HEK293 (cell line): Measurements from ENCODE around the gene CACNA1S.
A peak's percentile ranks its signal among the peaks of the same experiment; 100 is the strongest.

Experiments used
- CTCF ChIA-PET: fragments of 350-600 bp; formaldehyde crosslinking; extraction: SDS; loops from one replicate; lab custom pipeline; 2021; ENCODE audit warnings: antibody characterized with exemption; lab: Yijun Ruan, JAX
- POLR2A ChIA-PET: fragments of 300-600 bp; formaldehyde crosslinking; extraction: SDS; loops from one replicate; lab custom pipeline; 2020; ENCODE audit warnings: antibody characterized with exemption, inconsistent platforms; lab: Yijun Ruan, JAX
- H3K27ac ChIP-seq: fragments of 200-500 bp; sonication (Bioruptor generic); 2 replicates; pipeline ENCODE4 v1.5.1; 2014; ENCODE audit warnings: low read depth, low read length, control low read depth, inconsistent platforms; ENCODE audit errors: extremely low read depth
- H3K36me3 ChIP-seq, 2 experiments: fragments of 200-500 bp in 1 of 2; sonication (Bioruptor generic) in 1 of 2; 1 replicate in 1 of 2; 2 replicates in 1 of 2; pipeline ENCODE4 v1.5.1; 2014 to 2017; ENCODE audit warnings: inconsistent platforms in 2 of 2, low read length in 2 of 2; ENCODE audit not compliant: control insufficient read depth in 2 of 2, insufficient read depth in 1 of 2
- H3K4me1 ChIP-seq: fragments of 200-500 bp; sonication (Bioruptor generic); 2 replicates; pipeline ENCODE4 v1.5.1; 2014; ENCODE audit warnings: mild to moderate bottlenecking, low read length, inconsistent platforms; ENCODE audit not compliant: control insufficient read depth, insufficient read depth
- H3K4me3 ChIP-seq: 2 replicates; pipeline ENCODE4 v1.5.1; 2011; ENCODE audit warnings: low read depth, mild to moderate bottlenecking, control low read depth, low read length, moderate library complexity
- H3K9me3 ChIP-seq: fragments of 200-500 bp; sonication (Bioruptor generic); 2 replicates; pipeline ENCODE4 v1.5.1; 2014; ENCODE audit warnings: low read depth, low read length, inconsistent platforms; ENCODE audit not compliant: control insufficient read depth, insufficient read depth
- BCL11B ChIP-seq: fragments of 450-650 bp; formaldehyde crosslinking; IDR thresholded peaks from 2 replicates; pipeline ENCODE4 v1.5.1; 2016; ENCODE audit warnings: low read depth, missing biosample characterization, missing genetic modification characterization
- GLI2 ChIP-seq: fragments of 450-650 bp; formaldehyde crosslinking; IDR thresholded peaks from 2 replicates; pipeline ENCODE4; 2017; ENCODE audit warnings: missing biosample characterization, missing genetic modification characterization, low read depth, borderline replicate concordance
- GLIS1 ChIP-seq: fragments of 450-650 bp; formaldehyde crosslinking; IDR thresholded peaks from 2 replicates; pipeline ENCODE4 v1.5.1; 2016; ENCODE audit warnings: missing biosample characterization, missing genetic modification characterization
- KLF1 ChIP-seq: fragments of 450-650 bp; formaldehyde crosslinking; IDR thresholded peaks from 2 replicates; pipeline ENCODE4 v1.5.1; 2016; ENCODE audit warnings: missing biosample characterization, missing genetic modification characterization
- KLF8 ChIP-seq: fragments of 450-650 bp; formaldehyde crosslinking; IDR thresholded peaks from 2 replicates; pipeline ENCODE4 v1.5.1; 2016; ENCODE audit warnings: missing biosample characterization, missing genetic modification characterization
- OSR2 ChIP-seq: fragments of 450-650 bp; formaldehyde crosslinking; IDR thresholded peaks from 2 replicates; pipeline ENCODE4 v1.5.1; 2016; ENCODE audit warnings: missing biosample characterization, missing genetic modification characterization
- PATZ1 ChIP-seq: fragments of 450-650 bp; formaldehyde crosslinking; IDR thresholded peaks from 2 replicates; pipeline ENCODE4 v1.5.1; 2016; ENCODE audit warnings: missing biosample characterization, missing genetic modification characterization
- PRDM1 ChIP-seq: fragments of 450-650 bp; formaldehyde crosslinking; IDR thresholded peaks from 2 replicates; pipeline ENCODE4; 2016; ENCODE audit warnings: missing biosample characterization, missing genetic modification characterization
- REPIN1 ChIP-seq: fragments of 450-650 bp; formaldehyde crosslinking; IDR thresholded peaks from 2 replicates; pipeline ENCODE4 v1.5.1; 2017; ENCODE audit warnings: missing biosample characterization, missing genetic modification characterization, low read depth
- SCRT2 ChIP-seq: fragments of 450-650 bp; formaldehyde crosslinking; IDR thresholded peaks from 2 replicates; pipeline ENCODE4 v1.5.1; 2016; ENCODE audit warnings: missing biosample characterization, missing genetic modification characterization
- SP3 ChIP-seq: fragments of 450-650 bp; formaldehyde crosslinking; IDR thresholded peaks from 2 replicates; pipeline ENCODE4 v1.5.1; 2016; ENCODE audit warnings: missing biosample characterization, missing genetic modification characterization
- WT1 ChIP-seq: fragments of 450-650 bp; formaldehyde crosslinking; IDR thresholded peaks from 2 replicates; pipeline ENCODE4 v1.5.1; 2016; ENCODE audit warnings: missing biosample characterization, missing genetic modification characterization
- YY2 ChIP-seq: fragments of 450-650 bp; formaldehyde crosslinking; IDR thresholded peaks from 2 replicates; pipeline ENCODE4 v1.5.1; 2016; ENCODE audit warnings: missing biosample characterization, missing genetic modification characterization
- ZBTB17 ChIP-seq: fragments of 450-650 bp; formaldehyde crosslinking; IDR thresholded peaks from 2 replicates; pipeline ENCODE4 v1.5.1; 2016; ENCODE audit warnings: missing biosample characterization, missing genetic modification characterization
- ZIC2 ChIP-seq: fragments of 450-650 bp; formaldehyde crosslinking; IDR thresholded peaks from 2 replicates; pipeline ENCODE4 v1.5.1; 2016; ENCODE audit warnings: missing biosample characterization, missing genetic modification characterization
- ZNF202 ChIP-seq: fragments of 450-650 bp; formaldehyde crosslinking; IDR thresholded peaks from 2 replicates; pipeline ENCODE4 v1.5.1; 2016; ENCODE audit warnings: missing biosample characterization, missing genetic modification characterization, borderline replicate concordance
- ZNF223 ChIP-seq: fragments of 450-650 bp; formaldehyde crosslinking; IDR thresholded peaks from 2 replicates; pipeline ENCODE4 v1.5.1; 2016; ENCODE audit warnings: missing biosample characterization, missing genetic modification characterization
- ZNF26 ChIP-seq: fragments of 450-650 bp; formaldehyde crosslinking; IDR thresholded peaks from 2 replicates; pipeline ENCODE4 v1.5.1; 2016; ENCODE audit warnings: missing biosample characterization, missing genetic modification characterization
- ZNF354C ChIP-seq: fragments of 450-650 bp; formaldehyde crosslinking; IDR thresholded peaks from 2 replicates; pipeline ENCODE4 v1.5.1; 2016; ENCODE audit warnings: missing biosample characterization, missing genetic modification characterization, low read depth, borderline replicate concordance
- ZNF423 ChIP-seq: fragments of 450-650 bp; formaldehyde crosslinking; IDR thresholded peaks from 2 replicates; pipeline ENCODE4 v1.5.1; 2016; ENCODE audit warnings: missing biosample characterization, missing genetic modification characterization
- ZNF473 ChIP-seq: fragments of 450-650 bp; formaldehyde crosslinking; IDR thresholded peaks from 2 replicates; pipeline ENCODE4 v1.5.1; 2017; ENCODE audit warnings: missing biosample characterization, missing genetic modification characterization
- ZNF555 ChIP-seq: fragments of 450-650 bp; formaldehyde crosslinking; conservative IDR thresholded peaks from 2 replicates; pipeline ENCODE4 v1.5.1; 2017; ENCODE audit warnings: missing biosample characterization, mild to moderate bottlenecking, missing genetic modification characterization, inconsistent platforms
- ZNF560 ChIP-seq: fragments of 450-650 bp; formaldehyde crosslinking; IDR thresholded peaks from 2 replicates; pipeline ENCODE4 v1.5.1; 2017; ENCODE audit warnings: missing biosample characterization, missing genetic modification characterization, borderline replicate concordance
- ZNF600 ChIP-seq: fragments of 450-650 bp; formaldehyde crosslinking; IDR thresholded peaks from 2 replicates; pipeline ENCODE4 v1.5.1; 2016; ENCODE audit warnings: missing biosample characterization, missing genetic modification characterization
- ZNF623 ChIP-seq: fragments of 450-650 bp; formaldehyde crosslinking; IDR thresholded peaks from 2 replicates; pipeline ENCODE4 v1.5.1; 2016; ENCODE audit warnings: missing biosample characterization, missing genetic modification characterization
- ZNF645 ChIP-seq: fragments of 450-650 bp; formaldehyde crosslinking; IDR thresholded peaks from 2 replicates; pipeline ENCODE4; 2016; ENCODE audit warnings: missing biosample characterization, missing genetic modification characterization
- ZNF792 ChIP-seq: fragments of 450-650 bp; formaldehyde crosslinking; IDR thresholded peaks from 2 replicates; pipeline ENCODE4 v1.5.1; 2016; ENCODE audit warnings: missing biosample characterization, missing genetic modification characterization
- ZNF843 ChIP-seq: fragments of 450-650 bp; formaldehyde crosslinking; IDR thresholded peaks from 2 replicates; pipeline ENCODE4 v1.5.1; 2016; ENCODE audit warnings: missing biosample characterization, missing genetic modification characterization
- TF ChIP-seq, protein P1 (sequence below): fragments of 450-650 bp; formaldehyde crosslinking; IDR thresholded peaks from 2 replicates; pipeline ENCODE4 v1.5.1; 2016; ENCODE audit warnings: missing biosample characterization, missing genetic modification characterization
- TF ChIP-seq, protein P2 (sequence below): fragments of 450-650 bp; formaldehyde crosslinking; IDR thresholded peaks from 2 replicates; pipeline ENCODE4 v1.5.1; 2017; ENCODE audit warnings: missing biosample characterization, missing genetic modification characterization

Gene CACNA1S

GRCh38 chr1:201126832-201127754 is 14.9 kb upstream of the CACNA1S start, which contains the start of gene ASCL5:
ASCL5 (minus strand) TSS chr1:201127184; CDS start chr1:201115372, 11,812 bp downstream.
- peaks cover 4% of the 10 kb centered on the region; the same call in 1 of the 2 replicates for H3K4me1 ChIP-seq
- H3K4me3 ChIP-seq: no peak within 1 kb of the TSS
- CTCF ChIA-PET: interaction anchor here (0.6 to 4.6 kb wide), 6 partner anchors 8 to 96 kb away, joined by 3 to 22 read pairs (median 4); no protein-coding TSS in a partner anchor
- POLR2A ChIA-PET: interaction anchor here (1.6 kb wide), 1 partner anchor 111 kb away, joined by 3 read pairs; no protein-coding TSS in a partner anchor
- H3K27ac ChIP-seq: no peak within 1 kb of the TSS
- no peaks in the 10 kb centered on the region for H3K36me3 ChIP-seq
- H3K9me3 ChIP-seq: no peaks in the 10 kb centered on the region
- no peak for TF ChIP-seq GLI2 (tag by site-specific recombination)
- no peak for TF ChIP-seq OSR2 (tag by site-specific recombination)
- TF ChIP-seq GLIS1: peak; percentile 42
- no peak for TF ChIP-seq REPIN1 (tag by site-specific recombination)
- no peak for TF ChIP-seq ZNF645 (tag by site-specific recombination)
- TF ChIP-seq WT1 (tag by site-specific recombination): peak; percentile 78
- peak; percentile 61 for TF ChIP-seq PATZ1 (tag by site-specific recombination)
- TF ChIP-seq ZNF560 (tag by site-specific recombination): no peak
- TF ChIP-seq ZNF26 (tag by site-specific recombination): no peak
- TF ChIP-seq ZNF600 (tag by site-specific recombination): peak; percentile 94
- peak; percentile 72 for TF ChIP-seq SCRT2 (tag by site-specific recombination)
- TF ChIP-seq ZNF623 (tag by site-specific recombination): 0 out of 2 replicates have a peak, but pooled peaks have one; percentile 8
- no peak for TF ChIP-seq ZNF223 (tag by site-specific recombination)
- peak; percentile 96 for TF ChIP-seq ZIC2 (tag by site-specific recombination)
- TF ChIP-seq, protein P1, sequence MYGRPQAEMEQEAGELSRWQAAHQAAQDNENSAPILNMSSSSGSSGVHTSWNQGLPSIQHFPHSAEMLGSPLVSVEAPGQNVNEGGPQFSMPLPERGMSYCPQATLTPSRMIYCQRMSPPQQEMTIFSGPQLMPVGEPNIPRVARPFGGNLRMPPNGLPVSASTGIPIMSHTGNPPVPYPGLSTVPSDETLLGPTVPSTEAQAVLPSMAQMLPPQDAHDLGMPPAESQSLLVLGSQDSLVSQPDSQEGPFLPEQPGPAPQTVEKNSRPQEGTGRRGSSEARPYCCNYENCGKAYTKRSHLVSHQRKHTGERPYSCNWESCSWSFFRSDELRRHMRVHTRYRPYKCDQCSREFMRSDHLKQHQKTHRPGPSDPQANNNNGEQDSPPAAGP (tag by site-specific recombination): peak; percentile 76
- 0 out of 2 replicates have a peak, but pooled peaks have one; percentile 29 for TF ChIP-seq PRDM1 (tag by site-specific recombination)
- TF ChIP-seq ZNF555: no peak
- peak; percentile 15; the same call in 1 of the 2 replicates for TF ChIP-seq KLF1 (tag by site-specific recombination)
- TF ChIP-seq YY2 (tag by site-specific recombination): no peak
- TF ChIP-seq ZNF423 (tag by site-specific recombination): peak; percentile 46; the same call in 1 of the 2 replicates
- TF ChIP-seq SP3 (tag by site-specific recombination): 0 out of 2 replicates have a peak, but pooled peaks have one; percentile 17
- no peak for TF ChIP-seq BCL11B
- no peak for TF ChIP-seq ZNF202 (tag by site-specific recombination)
- no peak for TF ChIP-seq ZNF792 (tag by site-specific recombination)
- no peak for TF ChIP-seq KLF8
- TF ChIP-seq ZNF354C (tag by site-specific recombination): no peak
- TF ChIP-seq, protein P2, sequence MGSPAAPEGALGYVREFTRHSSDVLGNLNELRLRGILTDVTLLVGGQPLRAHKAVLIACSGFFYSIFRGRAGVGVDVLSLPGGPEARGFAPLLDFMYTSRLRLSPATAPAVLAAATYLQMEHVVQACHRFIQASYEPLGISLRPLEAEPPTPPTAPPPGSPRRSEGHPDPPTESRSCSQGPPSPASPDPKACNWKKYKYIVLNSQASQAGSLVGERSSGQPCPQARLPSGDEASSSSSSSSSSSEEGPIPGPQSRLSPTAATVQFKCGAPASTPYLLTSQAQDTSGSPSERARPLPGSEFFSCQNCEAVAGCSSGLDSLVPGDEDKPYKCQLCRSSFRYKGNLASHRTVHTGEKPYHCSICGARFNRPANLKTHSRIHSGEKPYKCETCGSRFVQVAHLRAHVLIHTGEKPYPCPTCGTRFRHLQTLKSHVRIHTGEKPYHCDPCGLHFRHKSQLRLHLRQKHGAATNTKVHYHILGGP (tag by site-specific recombination): no peak
- TF ChIP-seq ZNF473 (tag by site-specific recombination): no peak
- TF ChIP-seq ZBTB17 (tag by site-specific recombination): peak; percentile 70
- no peak for TF ChIP-seq ZNF843 (tag by site-specific recombination)
